Measurements from ENCODE around the gene SAGE1. TPM values are rescaled to one million over a fixed set of nuclear protein-coding genes. Genes with fewer than 3 reads are reported as not detected.
"Not testable (repeated sequence)": the region's sequence is repeated elsewhere in the genome, so short reads cannot be mapped to it uniquely, and the experiment has no call there.

SAGE1 gene
- total RNA-seq (2021; ENCODE audit: unreplicated experiment) (not detected), Bru-seq, nascent RNA (percentile 8 among the genes with signal in this experiment), BruChase-seq, experiment 1, labeled RNA remaining after a 6-hour chase (percentile 4 among the genes with signal in this experiment), BruChase-seq, experiment 2, labeled RNA remaining after a 2-hour chase (percentile 6 among the genes with signal in this experiment)
- not detected in 2 replicates for polyA plus RNA-seq (2012)
- long read RNA-seq, result 0 reads

- intact Hi-C loops (cut with micrococcal nuclease), result no loop called here
- ChIA-PET RAD21 (ENCODE audit: low non-redundant PET in 1 of 2, low total read pairs in 2 of 2, uncharacterized antibody in 2 of 2, unreplicated experiment in 2 of 2) (no interaction called here), POLR2A (no interaction called here), CTCF (no interaction called here)
- no peak for TF ChIP-seq POLR2A (IDR thresholded peaks at IDR 0.05; ENCODE audit: borderline replicate concordance, extremely low read depth, insufficient read depth, insufficient read length)
- no peak for TF ChIP-seq YY1 (IDR thresholded peaks at IDR 0.05; ENCODE audit: extremely low read depth, insufficient replicate concordance, low read depth, low read length)
- no peak for TF ChIP-seq EZH2phosphoT487 (IDR thresholded peaks at IDR 0.05; ENCODE audit: borderline replicate concordance)
- TF ChIP-seq ATF3 (IDR thresholded peaks at IDR 0.05), result no peak
- no peak for TF ChIP-seq RAD21 (IDR thresholded peaks at IDR 0.05; ENCODE audit: low read depth)
- no peak for TF ChIP-seq SIN3A (IDR thresholded peaks at IDR 0.05; ENCODE audit: low read depth)
- TF ChIP-seq FOSL1 (IDR thresholded peaks at IDR 0.05; ENCODE audit: low read depth), result no peak
- TF ChIP-seq ZFX (IDR thresholded peaks at IDR 0.05), result no peak
- no peak for TF ChIP-seq REST (IDR thresholded peaks at IDR 0.05; ENCODE audit: low read depth)
- TF ChIP-seq CBX3 (IDR thresholded peaks at IDR 0.05; ENCODE audit: low read depth), result no peak
- TF ChIP-seq MAX (IDR thresholded peaks at IDR 0.05), result no peak
- Histone ChIP-seq H3K27ac (ENCODE audit: low read depth, low read length) (no peak within 1 kb of the TSS), H3K4me1 (ENCODE audit: control insufficient read depth in 1 of 2, insufficient read depth in 2 of 2, low read length in 2 of 2) (no peaks in the 10 kb centered on the region), H2AFZ (ENCODE audit: low read depth, low read length, poor library complexity, severe bottlenecking) (no peak within 1 kb of the TSS), H3K36me3 (ENCODE audit: control insufficient read depth in 1 of 2, insufficient read depth in 2 of 2, low read length in 2 of 2) (no peaks in the 10 kb centered on the region), H4K20me1 (ENCODE audit: insufficient read depth) (no peaks in the 10 kb centered on the region), H3K9me2 (ENCODE audit: insufficient read depth) (no peaks in the 10 kb centered on the region), H3K9ac (ENCODE audit: low read length) (no peak within 1 kb of the TSS), H3K4me2 (ENCODE audit: low read length) (no peak within 1 kb of the TSS), H3K79me2 (ENCODE audit: insufficient read depth, low read length) (no peaks in the 10 kb centered on the region), H3K4me3 (replicated peaks in 1 of 2; ENCODE audit: low read depth in 1 of 2, low read length in 2 of 2) (no peak within 1 kb of the TSS), H3K9me3 (ENCODE audit: control insufficient read depth in 1 of 2, insufficient read depth in 1 of 2, low read depth in 1 of 2, low read length in 2 of 2) (no peaks in the 10 kb centered on the region), H3K27me3 (ENCODE audit: insufficient read depth, low read length) (no peaks in the 10 kb centered on the region)
- DNase-seq (ENCODE audit: low read depth, low spot score) (no peak), ATAC-seq (no peak)
- BruUV-seq (replicated peaks), result no TSS peak
Observed at GRCh38 chrX:135893294-135893817, at the start of gene SAGE1, which contains the start of gene CT45A10. TSS of gene SAGE1 (plus strand) at chrX:135893716. CDS start at chrX:135896243, 2,527 bp downstream. TSS of gene CT45A10 (minus strand) at chrX:135893444. CDS start at chrX:135885344, 8,100 bp downstream.

GRCh38 chrX:135854438-135854837 is 39.1 kb upstream of the SAGE1 start, which contains the start of gene CT45A8:
TSS of gene CT45A8 (minus strand) at chrX:135854538. CDS start at chrX:135850783, 3,755 bp downstream.
- DNase-seq (ENCODE audit: low read depth, low spot score); H3K4me3 ChIP-seq (replicated peaks in 1 of 2; ENCODE audit: low read depth in 1 of 2, low read length in 2 of 2); CTCF ChIA-PET; H3K9me3 ChIP-seq (ENCODE audit: control insufficient read depth in 1 of 2, insufficient read depth in 1 of 2, low read depth in 1 of 2, low read length in 2 of 2); H3K27ac ChIP-seq (ENCODE audit: low read depth, low read length); RAD21 ChIA-PET (ENCODE audit: low non-redundant PET in 1 of 2, low total read pairs in 2 of 2, uncharacterized antibody in 2 of 2, unreplicated experiment in 2 of 2); H3K79me2 ChIP-seq (ENCODE audit: insufficient read depth, low read length); H3K9me2 ChIP-seq (ENCODE audit: insufficient read depth); BruUV-seq (replicated peaks); H3K9ac ChIP-seq (ENCODE audit: low read length); intact Hi-C loops (cut with micrococcal nuclease); H3K4me2 ChIP-seq (ENCODE audit: low read length); ATAC-seq; H4K20me1 ChIP-seq (ENCODE audit: insufficient read depth); H3K4me1 ChIP-seq (ENCODE audit: control insufficient read depth in 1 of 2, insufficient read depth in 2 of 2, low read length in 2 of 2); H2AFZ ChIP-seq (ENCODE audit: low read depth, low read length, poor library complexity, severe bottlenecking); H3K36me3 ChIP-seq (ENCODE audit: control insufficient read depth in 1 of 2, insufficient read depth in 2 of 2, low read length in 2 of 2); POLR2A ChIA-PET; H3K27me3 ChIP-seq (ENCODE audit: insufficient read depth, low read length): not testable (repeated sequence)

Data from HCT116 (cell line).